Germinal center (tissue), 1 donor: ENCODE results near the gene KANK2.
"Not testable (repeated sequence)": the region's sequence is repeated elsewhere in the genome, so short reads cannot be mapped to it uniquely, and the experiment has no call there.

Experiments
- DNase-seq: peaks from one replicate; pipeline ENCODE4 v3.0.0; 2012; ENCODE audit warnings: mixed read lengths, low spot score

KANK2 gene

DNA sequence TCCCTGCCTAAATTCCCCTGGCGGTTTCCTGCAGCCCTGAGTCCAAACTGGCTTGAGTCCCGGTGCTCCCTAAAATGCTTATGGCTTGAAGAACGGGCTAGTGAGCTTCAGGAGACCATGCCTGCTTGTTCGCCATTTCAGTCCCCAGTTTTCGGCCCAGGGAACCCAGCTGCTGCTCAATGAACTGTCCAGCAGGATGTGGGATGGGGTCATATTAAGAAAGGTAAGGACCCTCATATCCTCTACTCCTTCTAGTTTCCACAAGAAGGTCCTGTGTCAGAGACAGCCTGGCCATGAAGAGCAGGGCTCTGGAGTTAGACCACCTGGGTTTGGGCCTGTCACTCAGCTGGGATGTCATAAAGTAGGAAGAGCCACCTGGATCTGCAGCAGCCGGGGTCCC is 24.8 kb downstream of the KANK2 start:
- no peak for DNase-seq

DNA sequence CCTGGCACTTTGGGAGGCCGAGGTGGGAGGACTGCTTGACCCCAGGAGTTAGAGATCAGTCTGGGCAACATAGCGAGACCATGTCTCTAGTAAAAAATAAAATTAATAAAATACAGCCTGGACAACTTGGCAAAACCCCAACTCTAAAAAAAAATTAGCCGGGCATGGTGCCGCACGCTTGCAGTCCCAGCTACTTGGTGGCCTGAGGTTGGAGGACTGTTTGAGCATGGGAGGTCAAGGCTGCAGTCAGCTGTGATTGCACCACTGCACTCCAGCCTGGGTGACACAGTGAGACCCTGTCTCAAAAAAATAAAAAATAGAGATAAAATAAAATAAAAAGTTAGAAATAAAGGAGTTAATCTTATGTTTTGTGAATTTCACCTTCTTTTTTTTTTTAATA is 26.2 kb downstream of the KANK2 start:
- no peak for DNase-seq

- DNase-seq, result no peak
Measured at GRCh38 chr19:11169896-11170678, 27.3 kb downstream of the KANK2 start.

DNA sequence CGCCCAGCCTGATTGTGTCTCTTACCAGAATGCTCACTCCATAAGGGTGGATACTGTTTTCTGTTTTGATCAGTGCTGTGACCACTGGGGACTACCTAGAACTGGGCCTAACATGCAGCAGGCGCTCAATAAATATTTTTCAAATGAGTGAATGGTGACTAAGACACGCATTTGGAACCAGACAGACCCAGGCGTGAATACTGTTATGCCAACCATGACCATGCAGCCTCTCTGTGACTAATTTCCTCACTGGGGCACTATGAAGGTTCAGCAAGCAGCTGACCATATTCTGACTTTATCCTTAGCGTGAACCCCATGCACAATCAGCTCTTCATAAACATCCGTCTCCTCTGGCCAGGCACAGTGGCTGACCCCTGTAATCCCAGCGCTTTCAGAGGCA is 28.8 kb downstream of the KANK2 start:
- DNase-seq, result no peak

DNA sequence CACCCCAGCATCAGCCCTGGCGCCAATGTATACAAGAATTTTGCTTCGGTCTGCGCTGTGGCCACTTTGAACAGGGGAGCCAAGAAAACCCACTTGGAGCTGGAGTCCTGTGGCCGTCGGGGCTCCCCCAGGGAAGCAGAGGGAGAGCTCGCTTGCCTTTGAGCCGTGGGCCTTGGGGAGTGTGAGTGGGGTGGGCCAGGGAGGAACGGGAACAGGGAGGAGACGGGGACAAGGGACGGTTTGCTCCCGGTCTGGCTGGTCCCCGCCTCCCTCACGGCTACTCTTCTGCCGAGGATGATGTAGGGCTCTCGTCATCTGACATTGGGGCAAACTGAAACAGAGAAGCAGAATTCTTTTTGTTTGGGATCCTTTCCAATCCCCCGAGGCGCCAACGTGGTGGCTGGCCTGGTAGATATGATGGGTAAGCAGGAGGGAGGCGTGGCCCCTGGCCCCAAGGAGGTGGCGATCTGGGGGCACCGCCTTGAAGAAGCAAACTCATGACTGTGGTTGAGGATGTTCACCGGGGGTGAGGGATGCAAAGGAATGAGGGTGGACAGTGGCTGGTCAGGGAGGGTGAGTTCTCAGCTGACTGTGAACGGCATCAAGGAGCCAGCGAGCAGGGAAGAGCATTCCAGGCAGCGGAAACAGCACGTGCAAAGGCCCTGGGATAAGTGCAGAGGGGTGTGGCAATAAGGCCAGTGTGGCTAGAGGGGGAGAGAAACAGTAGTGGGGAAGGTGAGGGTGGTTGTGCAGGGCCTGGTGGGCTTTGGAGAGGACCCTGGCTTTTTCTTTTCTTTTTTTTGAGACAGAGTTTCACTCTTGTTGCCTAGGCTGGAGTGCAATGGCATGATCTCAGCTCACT is 30.8 kb downstream of the KANK2 start:
- DNase-seq, result no peak

GRCh38 chr19:11165486-11166030 is 31.8 kb downstream of the KANK2 start:
- no peak for DNase-seq

DNA sequence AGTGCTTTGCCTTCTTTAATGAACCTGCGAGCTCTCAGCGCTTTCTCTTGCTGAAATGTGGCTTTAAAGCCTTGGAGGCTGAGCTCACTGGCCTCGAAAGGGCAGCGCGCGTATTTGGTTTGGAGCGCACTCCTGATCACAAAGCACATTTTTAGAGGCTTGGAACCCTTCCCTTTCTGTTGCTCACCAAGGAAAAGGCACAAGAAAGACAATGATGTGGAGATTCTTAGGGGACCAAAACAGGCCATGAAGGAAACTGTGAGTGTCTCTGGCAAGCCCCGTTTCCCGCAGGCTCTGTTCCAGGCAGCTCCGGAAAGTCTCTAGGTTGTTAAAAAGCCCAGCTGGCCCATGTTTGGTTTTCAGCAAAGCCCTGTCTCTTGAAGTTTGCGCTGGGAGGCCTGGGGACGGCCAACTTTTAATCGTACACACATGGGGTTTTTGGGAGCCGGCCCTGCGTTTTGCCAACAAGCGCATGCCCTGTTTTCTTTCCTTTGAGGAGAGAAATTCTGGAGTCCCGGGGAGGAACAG is 32.4 kb downstream of the KANK2 start:
- DNase-seq, result no peak

DNA sequence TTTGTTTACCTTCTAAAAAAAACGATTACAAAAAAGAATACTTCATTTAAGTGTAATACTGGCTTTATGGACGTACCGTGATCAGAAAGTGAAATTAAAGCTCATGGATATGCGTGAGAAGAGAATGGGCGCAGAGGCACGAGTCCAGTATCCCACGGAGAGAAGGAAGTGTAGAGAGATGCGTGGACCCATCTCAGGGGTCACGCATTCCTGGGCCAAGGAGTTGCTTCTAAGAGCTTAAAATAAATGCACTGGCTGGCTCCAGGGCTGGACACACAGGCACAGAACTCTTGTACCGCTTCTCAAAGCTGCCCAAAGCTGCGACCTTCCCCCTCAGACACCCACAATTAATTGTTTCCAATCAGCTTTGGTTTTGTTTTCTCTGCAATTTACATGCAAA is 33.0 kb downstream of the KANK2 start:
- no peak for DNase-seq

DNA sequence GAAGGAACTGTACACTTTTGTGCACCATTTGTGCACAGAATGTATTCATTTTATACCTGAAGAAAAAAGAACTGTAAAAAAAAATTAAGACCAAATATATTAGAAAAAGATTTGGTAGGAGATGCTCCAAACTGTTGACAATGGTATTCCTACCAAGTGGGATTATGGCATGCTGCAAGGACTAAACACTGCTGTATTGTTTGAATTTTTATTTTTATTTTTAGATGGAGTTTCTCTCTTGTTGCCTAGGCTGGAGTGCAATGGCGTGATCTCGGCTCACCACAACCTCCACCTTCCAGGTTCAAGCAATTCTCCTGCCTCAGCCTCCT is 36.9 kb downstream of the KANK2 start:
- DNase-seq, result not testable (repeated sequence)

DNA sequence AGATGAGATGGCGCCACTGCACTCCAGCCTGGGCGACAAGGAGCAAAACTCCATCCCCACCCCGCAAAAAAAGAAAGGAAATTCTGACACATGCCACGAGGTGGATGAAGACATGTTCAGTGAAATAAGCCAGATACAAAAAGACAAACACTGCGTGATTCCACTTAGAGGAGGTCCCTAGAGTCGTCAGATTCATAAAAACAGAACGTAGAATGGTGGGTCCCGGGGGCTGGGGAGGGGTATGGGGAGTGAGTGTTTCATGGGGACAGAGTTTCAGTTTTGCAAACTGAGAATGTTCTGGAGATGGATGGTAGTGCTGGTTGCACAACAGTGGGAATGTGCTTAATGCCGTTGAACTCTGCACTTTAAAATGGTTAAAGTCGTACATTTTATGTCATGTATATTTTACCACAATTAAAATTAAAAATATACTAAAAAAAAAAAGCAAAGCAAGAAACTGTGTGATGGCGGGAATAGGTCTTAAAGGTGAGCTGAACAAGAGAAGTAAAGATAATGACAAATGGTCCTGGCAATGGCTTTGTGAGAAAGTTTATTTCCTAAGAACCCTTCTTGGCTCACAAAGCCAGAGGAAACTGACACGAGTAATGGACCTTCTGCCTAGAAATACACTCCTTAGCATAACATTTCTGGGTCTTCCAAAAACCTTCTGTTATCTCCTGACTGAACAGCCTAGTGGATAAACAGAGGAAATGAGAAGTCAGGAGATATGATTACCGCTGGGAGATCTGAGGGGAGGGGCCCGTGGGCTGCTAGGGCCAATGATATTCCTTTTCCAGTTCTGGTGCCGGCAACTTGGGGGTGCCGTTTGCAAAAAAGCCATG is 37.5 kb downstream of the KANK2 start:
- DNase-seq, result no peak

- DNase-seq, result peak; percentile 100
Measured at GRCh38 chr19:11155373-11156120, 41.8 kb downstream of the KANK2 start, which contains the start of gene SPC24. SPC24 (minus strand) TSS chr19:11155782; CDS start chr19:11155776, 6 bp downstream.

DNA sequence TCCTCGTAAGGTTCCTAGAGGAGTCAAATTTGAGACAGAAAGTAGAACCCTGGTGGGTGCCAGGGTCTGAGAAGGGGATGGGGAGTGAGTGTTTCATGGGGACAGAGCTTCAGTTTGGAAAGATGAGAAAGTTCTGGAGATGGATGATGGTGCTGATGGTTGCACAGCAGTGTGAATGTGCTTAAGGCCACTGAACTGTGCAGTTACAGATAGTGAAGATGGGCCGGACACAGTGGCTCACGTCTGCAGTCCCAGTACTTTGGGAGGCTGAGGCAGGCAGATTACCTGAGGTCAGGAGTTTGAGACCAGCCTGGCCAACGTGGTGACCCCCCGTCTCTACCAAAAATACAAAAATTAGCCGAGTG is 42.7 kb downstream of the KANK2 start:
- no peak for DNase-seq

- no peak for DNase-seq
Measured at GRCh38 chr19:11152318-11153062, 44.9 kb downstream of the KANK2 start.

DNA sequence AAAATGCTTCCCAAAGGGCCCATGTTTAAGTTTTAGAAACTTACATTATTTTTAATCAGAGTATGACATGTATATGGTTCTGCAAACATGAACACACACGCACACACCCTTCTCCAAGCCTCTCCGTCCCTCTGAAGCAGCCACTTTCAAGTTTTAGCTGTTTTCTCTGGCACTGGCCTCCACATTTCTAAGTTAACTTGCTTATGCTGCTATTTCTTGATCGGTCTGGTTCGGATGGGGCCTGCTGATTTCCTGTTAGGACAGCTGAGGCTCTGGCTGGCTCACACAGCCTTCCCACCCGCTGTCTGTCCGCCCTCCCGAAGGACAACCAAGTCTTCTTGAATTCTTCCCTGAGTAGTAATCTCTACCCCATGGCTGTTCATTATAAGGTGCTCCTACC is 46.2 kb downstream of the KANK2 start:
- no peak for DNase-seq

DNA sequence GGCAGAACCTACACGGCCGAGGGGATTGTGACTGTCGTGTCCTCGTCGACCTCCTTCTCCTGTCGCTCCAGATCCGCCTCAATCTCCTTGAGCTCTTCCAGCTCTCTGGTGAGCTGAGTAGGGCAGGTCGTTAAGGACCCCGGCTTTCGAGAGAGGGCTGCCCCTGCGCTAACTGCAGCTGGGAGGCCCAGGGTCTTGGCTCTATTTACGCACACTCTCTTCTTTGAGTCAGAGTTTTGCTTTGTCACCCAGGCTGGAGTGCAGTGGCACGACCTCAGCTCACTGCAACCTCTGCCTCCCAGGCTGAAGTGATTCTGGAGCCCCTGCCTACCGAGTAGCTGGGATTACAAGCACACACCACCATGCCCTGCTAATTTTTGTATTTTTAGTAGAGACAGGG is 49.3 kb downstream of the KANK2 start:
- no peak for DNase-seq

GRCh38 chr19:11145536-11145924 is 51.8 kb downstream of the KANK2 start:
- DNase-seq, result no peak

- no peak for DNase-seq
Measured at GRCh38 chr19:11142528-11143171, 54.7 kb downstream of the KANK2 start.

- DNase-seq, result no peak
Measured at GRCh38 chr19:11141937-11142527, 55.3 kb downstream of the KANK2 start.

GRCh38 chr19:11140896-11141295 is 56.4 kb downstream of the KANK2 start:
- no peak for DNase-seq
